Stimulated activated naive CD4-positive, alpha-beta T cell (primary cell): ENCODE results near the gene MDFI.

Experiments used
- DNase-seq, 6 experiments: peaks; one replicate each; lab custom pipeline; 2025; lab: John Stamatoyannopoulos, UW

The MDFI gene

GRCh38 chr6:41651246-41651961 lies 13.1 kb downstream of the MDFI start:
- no peak for DNase-seq

GRCh38 chr6:41651962-41652657 lies 13.8 kb downstream of the MDFI start:
- no peak for DNase-seq

- no peak for DNase-seq
These were observed 14.8 kb downstream of the MDFI start for GRCh38 chr6:41652866-41653652.

GRCh38 chr6:41653691-41654090 lies 15.4 kb downstream of the MDFI start:
- no peak for DNase-seq

GRCh38 chr6:41654151-41654697 lies 16.0 kb downstream of the MDFI start:
- DNase-seq: no peak

GRCh38 chr6:41654698-41655151 lies 16.5 kb downstream of the MDFI start:
- DNase-seq: no peak

GRCh38 chr6:41655176-41655575 lies 16.9 kb downstream of the MDFI start:
- no peak for DNase-seq

- no peak for DNase-seq
These were observed 17.4 kb downstream of the MDFI start for GRCh38 chr6:41655646-41656001.

- no peak for DNase-seq
These were observed 17.9 kb downstream of the MDFI start for GRCh38 chr6:41656002-41656691.

GRCh38 chr6:41657131-41658094 lies 19.1 kb downstream of the MDFI start:
- no peak for DNase-seq

GRCh38 chr6:41658636-41659035 lies 20.4 kb downstream of the MDFI start:
- no peak for DNase-seq

- no peak for DNase-seq
These were observed 21.7 kb downstream of the MDFI start for GRCh38 chr6:41659935-41660334.

- no peak for DNase-seq
These were observed 25.3 kb downstream of the MDFI start for GRCh38 chr6:41663568-41663967.

GRCh38 chr6:41664271-41664670 lies 26.0 kb downstream of the MDFI start:
- DNase-seq: no peak

GRCh38 chr6:41667195-41667594 lies 28.9 kb downstream of the MDFI start:
- DNase-seq: no peak

- DNase-seq: no peak
These were observed 30.7 kb downstream of the MDFI start for GRCh38 chr6:41668968-41669367.

- no peak for DNase-seq
These were observed 32.6 kb downstream of the MDFI start for GRCh38 chr6:41670703-41671360.

- DNase-seq: no peak
These were observed 33.1 kb downstream of the MDFI start for GRCh38 chr6:41671376-41671775.

GRCh38 chr6:41672016-41672415 lies 33.7 kb downstream of the MDFI start:
- DNase-seq: no peak
